ENCODE measurements around the gene PRRC2B. TPM values are rescaled to one million over a fixed set of nuclear protein-coding genes. Genes with fewer than 3 reads are reported as not detected.

Gene PRRC2B
- total RNA-seq, 1 donor: 69.7 TPM

DNA sequence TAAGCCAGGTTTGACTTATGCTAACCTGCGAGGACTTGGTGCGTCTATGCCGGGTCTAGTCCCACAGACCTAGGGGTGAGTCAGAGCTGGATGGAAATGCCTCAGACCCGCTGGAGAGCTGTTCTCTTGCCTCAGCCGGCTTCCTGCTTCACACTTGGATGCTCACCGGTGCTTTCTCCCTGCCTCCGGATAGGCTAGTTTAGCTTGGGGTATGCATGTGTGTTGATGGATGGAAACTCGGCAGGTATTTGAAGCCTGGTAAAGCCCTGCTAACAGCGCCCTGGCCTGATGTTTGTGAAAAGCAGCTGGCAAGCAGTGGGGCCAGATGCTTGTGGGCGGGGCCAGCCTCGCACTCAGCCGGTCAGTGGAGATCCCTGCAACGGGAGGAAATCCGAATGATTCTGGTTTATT lies 29.3 kb downstream of the PRRC2B start:
- DNase-seq (ENCODE audit: low read depth): peak; percentile 78
- H3K4me3 ChIP-seq (ENCODE audit: low read depth, low read length): no peak overlapping the region
- TF ChIP-seq, protein P1, sequence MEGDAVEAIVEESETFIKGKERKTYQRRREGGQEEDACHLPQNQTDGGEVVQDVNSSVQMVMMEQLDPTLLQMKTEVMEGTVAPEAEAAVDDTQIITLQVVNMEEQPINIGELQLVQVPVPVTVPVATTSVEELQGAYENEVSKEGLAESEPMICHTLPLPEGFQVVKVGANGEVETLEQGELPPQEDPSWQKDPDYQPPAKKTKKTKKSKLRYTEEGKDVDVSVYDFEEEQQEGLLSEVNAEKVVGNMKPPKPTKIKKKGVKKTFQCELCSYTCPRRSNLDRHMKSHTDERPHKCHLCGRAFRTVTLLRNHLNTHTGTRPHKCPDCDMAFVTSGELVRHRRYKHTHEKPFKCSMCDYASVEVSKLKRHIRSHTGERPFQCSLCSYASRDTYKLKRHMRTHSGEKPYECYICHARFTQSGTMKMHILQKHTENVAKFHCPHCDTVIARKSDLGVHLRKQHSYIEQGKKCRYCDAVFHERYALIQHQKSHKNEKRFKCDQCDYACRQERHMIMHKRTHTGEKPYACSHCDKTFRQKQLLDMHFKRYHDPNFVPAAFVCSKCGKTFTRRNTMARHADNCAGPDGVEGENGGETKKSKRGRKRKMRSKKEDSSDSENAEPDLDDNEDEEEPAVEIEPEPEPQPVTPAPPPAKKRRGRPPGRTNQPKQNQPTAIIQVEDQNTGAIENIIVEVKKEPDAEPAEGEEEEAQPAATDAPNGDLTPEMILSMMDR (IDR thresholded peaks at IDR 0.05; ENCODE audit: insufficient read depth, low read length): no peak

DNA sequence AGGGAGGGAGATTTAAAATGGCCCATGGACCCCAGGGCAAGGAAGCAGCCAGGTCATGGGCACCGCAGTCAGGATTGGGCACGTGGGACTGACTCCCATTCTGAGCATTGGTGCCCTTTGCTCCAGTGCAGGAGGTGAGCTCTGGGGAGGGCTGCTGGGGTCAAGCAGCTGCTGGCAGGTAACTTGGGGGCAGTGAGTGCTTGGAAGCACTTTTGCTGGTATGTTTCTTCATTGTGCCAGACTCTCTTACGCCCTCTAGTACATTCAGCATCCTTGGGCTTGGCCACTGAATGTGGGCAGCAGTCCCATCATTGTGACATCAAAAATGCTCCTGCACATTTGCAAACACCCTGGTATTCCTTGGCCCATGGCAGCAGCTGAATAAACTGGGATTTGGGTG lies 32.7 kb downstream of the PRRC2B start:
- H3K4me3 ChIP-seq (ENCODE audit: low read depth, low read length): no peak overlapping the region
- TF ChIP-seq, protein P1 (IDR thresholded peaks at IDR 0.05; ENCODE audit: insufficient read depth, low read length): no peak
- no peak for DNase-seq (ENCODE audit: low read depth)

- DNase-seq (ENCODE audit: low read depth): no peak
- no peak overlapping the region for H3K4me3 ChIP-seq (ENCODE audit: low read depth, low read length)
- TF ChIP-seq, protein P1 (IDR thresholded peaks at IDR 0.05; ENCODE audit: insufficient read depth, low read length): no peak
Observed at GRCh38 chr9:131429121-131430012, 35.5 kb downstream of the PRRC2B start.

DNA sequence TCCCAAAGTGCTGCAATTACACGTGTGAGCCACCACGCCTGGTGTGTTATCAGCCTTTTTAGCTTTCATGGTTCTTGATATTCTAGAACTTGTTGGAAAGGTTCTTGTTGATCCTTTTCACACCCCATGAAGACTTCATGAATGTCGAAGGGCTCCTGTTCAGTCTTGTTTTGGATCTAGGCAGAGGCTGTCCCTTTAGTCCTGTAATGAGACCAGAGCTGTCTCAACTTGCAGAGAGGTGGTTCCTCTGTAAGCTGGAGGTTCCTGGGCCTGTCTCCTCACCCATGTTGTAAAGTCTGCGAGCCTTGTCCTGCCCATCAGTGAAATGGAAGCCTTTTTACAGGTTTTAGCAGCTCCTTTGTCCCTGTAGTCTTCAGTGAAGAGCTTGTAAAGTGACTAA lies 38.2 kb downstream of the PRRC2B start:
- TF ChIP-seq, protein P1 (IDR thresholded peaks at IDR 0.05; ENCODE audit: insufficient read depth, low read length): no peak
- no peak overlapping the region for H3K4me3 ChIP-seq (ENCODE audit: low read depth, low read length)
- DNase-seq (ENCODE audit: low read depth): no peak

- DNase-seq (ENCODE audit: low read depth): peak; percentile 65
Observed at GRCh38 chr9:131432597-131433301, 38.9 kb downstream of the PRRC2B start.

DNA sequence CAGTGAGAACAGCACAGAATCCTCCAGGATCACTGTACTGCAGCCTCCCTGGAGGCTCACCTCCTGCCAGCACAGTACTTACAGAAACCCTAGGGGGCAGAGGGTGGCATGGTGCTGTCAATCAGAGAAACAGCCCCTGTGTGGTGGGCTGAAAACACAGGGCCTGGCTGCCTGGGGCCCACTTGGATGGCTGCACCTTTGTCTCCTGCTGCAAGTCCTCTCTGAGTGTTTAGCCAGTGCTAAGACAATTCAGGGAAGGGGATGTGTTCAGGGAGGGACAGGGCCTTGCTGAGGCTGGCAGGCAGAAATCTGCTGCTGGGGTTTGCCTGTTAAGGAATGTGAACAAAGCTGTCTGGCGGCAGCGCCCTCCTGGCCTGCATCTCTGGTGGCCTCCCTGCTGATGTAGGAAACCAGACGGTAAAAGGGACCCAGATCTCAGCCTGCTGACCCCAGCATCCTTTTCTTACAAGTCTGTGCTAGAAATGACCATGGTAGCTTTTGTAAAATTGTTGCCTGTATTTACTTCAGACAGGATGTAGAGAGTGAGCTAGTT lies 39.5 kb downstream of the PRRC2B start:
- TF ChIP-seq, protein P1 (IDR thresholded peaks at IDR 0.05; ENCODE audit: insufficient read depth, low read length): no peak
- no peak overlapping the region for H3K4me3 ChIP-seq (ENCODE audit: low read depth, low read length)
- no peak for DNase-seq (ENCODE audit: low read depth)

More at GRCh38 chr9:131432597-131433301, 38.9 kb downstream of the PRRC2B start:
- TF ChIP-seq, protein P1 (IDR thresholded peaks at IDR 0.05; ENCODE audit: insufficient read depth, low read length): no peak
- no peak overlapping the region for H3K4me3 ChIP-seq (ENCODE audit: low read depth, low read length)
